Breast epithelium (tissue), 3 donors: Measurements from ENCODE around the gene STAT4.

Experiments
- POLR2A ChIP-seq: fragments of 450-650 bp; IDR thresholded peaks from one replicate; pipeline ENCODE4 v1.6.1; 2016; ENCODE audit warnings: antibody characterized with exemption, mild to moderate bottlenecking, moderate library complexity
- POLR2AphosphoS5 ChIP-seq, 3 donors: sonication (generic); formaldehyde crosslinking; IDR thresholded peaks; one replicate each; pipeline ENCODE4 v1.6.1; 2017; ENCODE audit warnings: antibody characterized with exemption in 3 of 3
- TF ChIP-seq, protein P1 (sequence below), 3 donors: fragments of 450-650 bp; IDR thresholded peaks; one replicate each; pipeline ENCODE4 v1.5.1; 2016 to 2017; ENCODE audit warnings: antibody characterized with exemption in 3 of 3, mild to moderate bottlenecking in 3 of 3, moderate library complexity in 3 of 3

DNA sequence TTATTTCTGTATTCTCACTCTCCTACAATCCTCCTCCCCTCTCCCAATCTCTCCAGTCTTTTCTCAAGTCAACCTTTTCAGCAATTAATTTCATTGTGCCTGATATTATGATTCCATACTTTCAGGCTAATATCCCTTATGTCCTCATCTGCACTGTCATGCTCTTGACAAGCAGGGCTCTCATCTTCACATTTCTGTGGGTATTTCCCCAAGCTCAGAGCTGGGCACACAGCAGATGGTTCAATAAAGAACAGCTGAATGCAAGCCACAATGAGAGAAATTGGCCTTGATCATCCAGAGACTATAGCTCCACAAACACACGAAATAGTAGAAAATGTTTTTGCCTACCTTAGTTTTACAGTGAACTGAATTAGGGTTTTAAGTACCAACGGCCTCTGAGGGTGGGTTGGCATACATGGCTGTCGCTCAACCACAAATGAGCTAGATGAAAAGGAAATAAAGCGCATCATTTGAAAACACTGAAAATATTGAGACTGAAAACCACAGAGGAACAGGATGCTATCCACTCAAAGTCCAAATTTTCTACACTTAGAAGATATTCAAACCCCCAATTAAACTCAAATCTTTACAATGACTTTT lies 89.3 kb downstream of the STAT4 start:
- TF ChIP-seq POLR2A, result no peak
- TF ChIP-seq, protein P1, sequence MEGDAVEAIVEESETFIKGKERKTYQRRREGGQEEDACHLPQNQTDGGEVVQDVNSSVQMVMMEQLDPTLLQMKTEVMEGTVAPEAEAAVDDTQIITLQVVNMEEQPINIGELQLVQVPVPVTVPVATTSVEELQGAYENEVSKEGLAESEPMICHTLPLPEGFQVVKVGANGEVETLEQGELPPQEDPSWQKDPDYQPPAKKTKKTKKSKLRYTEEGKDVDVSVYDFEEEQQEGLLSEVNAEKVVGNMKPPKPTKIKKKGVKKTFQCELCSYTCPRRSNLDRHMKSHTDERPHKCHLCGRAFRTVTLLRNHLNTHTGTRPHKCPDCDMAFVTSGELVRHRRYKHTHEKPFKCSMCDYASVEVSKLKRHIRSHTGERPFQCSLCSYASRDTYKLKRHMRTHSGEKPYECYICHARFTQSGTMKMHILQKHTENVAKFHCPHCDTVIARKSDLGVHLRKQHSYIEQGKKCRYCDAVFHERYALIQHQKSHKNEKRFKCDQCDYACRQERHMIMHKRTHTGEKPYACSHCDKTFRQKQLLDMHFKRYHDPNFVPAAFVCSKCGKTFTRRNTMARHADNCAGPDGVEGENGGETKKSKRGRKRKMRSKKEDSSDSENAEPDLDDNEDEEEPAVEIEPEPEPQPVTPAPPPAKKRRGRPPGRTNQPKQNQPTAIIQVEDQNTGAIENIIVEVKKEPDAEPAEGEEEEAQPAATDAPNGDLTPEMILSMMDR (IDR thresholded peaks at IDR 0.05), result no peak
- TF ChIP-seq POLR2AphosphoS5 (IDR thresholded peaks at IDR 0.05), result no peak
